Heart left ventricle (tissue), 16 donors: ENCODE data around the gene ANP32D. TPM values are rescaled to one million over a fixed set of nuclear protein-coding genes. Genes with fewer than 3 reads are reported as not detected.
"Not testable (repeated sequence)": the region's sequence is repeated elsewhere in the genome, so short reads cannot be mapped to it uniquely, and the experiment has no call there.

Experiments
- ATAC-seq, 4 donors: fragments of 200-7000 bp; cut with Tn5 transposase; one replicate each; pipeline ENCODE4 v1.9.1; 2020 to 2022; ENCODE audit warnings: moderate library complexity in 4 of 4, mild to moderate bottlenecking in 3 of 4, moderate number of reproducible peaks in 1 of 4
- DNase-seq, 5 donors: peaks; one replicate each; pipeline ENCODE4 v3.0.0-alpha.2; 2020
- H3K27ac ChIP-seq, 12 donors: fragments of 200-600 bp; sonication (generic) in 4 of 12; one replicate each; pipeline versions ENCODE4 v1.5.0 to v1.8.0; 2016 to 2022; ENCODE audit warnings: mild to moderate bottlenecking in 2 of 12
- H3K27me3 ChIP-seq, 9 donors: fragments of 200-600 bp; sonication (generic) in 2 of 9; one replicate each; pipeline versions ENCODE4 v1.5.1 to v1.8.0; 2016 to 2022; ENCODE audit warnings: mild to moderate bottlenecking in 3 of 9
- H3K36me3 ChIP-seq, 9 donors: fragments of 200-600 bp; sonication (generic) in 2 of 9; one replicate each; pipeline versions ENCODE4 v1.5.0 to v1.8.0; 2018 to 2022; ENCODE audit warnings: mild to moderate bottlenecking in 2 of 9
- H3K4me1 ChIP-seq, 12 donors: fragments of 200-600 bp; sonication (generic) in 4 of 12; one replicate each; pipeline versions ENCODE4 v1.5.0 to v1.8.0; 2016 to 2022; ENCODE audit warnings: mild to moderate bottlenecking in 3 of 12
- H3K4me3 ChIP-seq, 12 donors: fragments of 200-600 bp; sonication (generic) in 4 of 12; one replicate each; pipeline versions ENCODE4 v1.5.0 to v1.8.0; 2017 to 2022; ENCODE audit warnings: mild to moderate bottlenecking in 9 of 12, moderate library complexity in 4 of 12
- H3K9me3 ChIP-seq, 12 donors: fragments of 200-600 bp; sonication (generic) in 4 of 12; one replicate each; pipeline versions ENCODE4 v1.5.0 to v1.8.0; 2016 to 2022; ENCODE audit warnings: mild to moderate bottlenecking in 1 of 12
- CTCF ChIP-seq, 12 donors: fragments of 200-600 bp; sonication (generic) in 4 of 12; IDR thresholded peaks; one replicate each; pipeline versions ENCODE4 v1.5.0 to v1.8.0; 2018 to 2022; ENCODE audit warnings: antibody characterized with exemption in 12 of 12, mild to moderate bottlenecking in 5 of 12
- POLR2A ChIP-seq, 2 donors: fragments of 450-650 bp; IDR thresholded peaks; one replicate each; pipeline ENCODE4 v1.6.1; 2017; ENCODE audit warnings: antibody characterized with exemption in 2 of 2, mild to moderate bottlenecking in 2 of 2, moderate library complexity in 2 of 2
- WGBS, 4 donors: extraction: QIAGEN DNeasy Blood & Tissue Kit in 2 of 4; methylation state at CpG; one replicate each; pipeline versions ENCODE4 v1.1.5 to v1.1.7; 2013 to 2018; 5-methylcytosine and 5-hydroxymethylcytosine counted together
- intact Hi-C, 10 donors: fragments of 100-400 bp; cut with DNase I; formaldehyde crosslinking; loops; one replicate each; pipeline versions ENCODE4 v1.11.1 to v1.14.2; 2022
- polyA plus RNA-seq, 2 donors: library from polyadenylated mRNA; stranded (reverse); fragments of 200-250 nt; gene quantifications; one replicate each; pipeline ENCODE4 v1.2.3, GENCODE V29; 2013
- total RNA-seq, 9 donors: library from RNA; depleted of rRNA in 2 of 9; stranded (reverse); fragments of >200 nt in 2 of 9; fragmentation: NEBNext Ultra II Directional in 3 of 9; extraction: Animal tissue kit (Norgen Biotek cat#: 25700) in 3 of 9; gene quantifications; one replicate each; pipeline versions ENCODE4 v1.1.0 to v1.2.4, GENCODE V29; 2016 to 2023
- donor health status: ischemic (EF 13 %, LVEDD 7.1; RV severe dilation, severe dysfunction).
- donor health status: healthy with polysubstance abuse.
- donor health status: DM: no; HTN: yes; CAD: no.
- donor health status: DM: no; HTN: no; CAD: no.
- donor health status: ischemic (EF 25% LVEDD 6.9; RV normal size, moderate dysfunction).
- donor health status: ischemic (EF 25% LVEDD 5.7; RV mildly dilated, moderate dysfunction).
- donor health status: healthy.
- donor health status: DM: yes; HTN: yes; CAD: no.
- donor health status: ischemic (EF 35%, LVEDD 5.7; RV mildly dilated, moderate dysfunction).
- donor health status: nonischemic (EF 11% LVEDD 7.7; RV severe dilation, severe dysfunction).
- donor health status: DM: yes; HTN: yes; CAD: no.
- donor health status: PGD.
- donor health status: ischemic (EF 29% LVEDD 5.4; RV normal size, mild dysfunction).
- donor health status: nonischemic (EF 23%, LVEDD 6.1; RV moderate dilation, normal function).

The ANP32D gene
- total and polyA plus RNA-seq, 11 donors: not detected

GRCh38 chr12:48473061-48473460 lies 702 bp downstream of the ANP32D start:
- Histone ChIP-seq H3K27me3 (no peaks in the 10 kb centered on the region), H3K4me3 (no peak overlapping the region), H3K27ac (no peak overlapping the region), H3K4me1 (no peaks in the 10 kb centered on the region), H3K9me3 (peaks cover 0 to 48% (median 14%) of the 10 kb centered on the region in 12 donors), H3K36me3 (no peaks in the 10 kb centered on the region)
- DNase-seq (no peak), ATAC-seq (no peak)
- WGBS, 4 donors: 66 to 77% (median 73%) methylated on average over 9 of the region's 9 CpGs
- TF ChIP-seq CTCF (IDR thresholded peaks at IDR 0.05) (no peak), POLR2A (IDR thresholded peaks at IDR 0.05) (no peak)
- intact Hi-C loops: no loop called here

GRCh38 chr12:48474497-48474896 lies 2.1 kb downstream of the ANP32D start:
- ATAC-seq, DNase-seq: not testable (repeated sequence)
- 88 to 93% (median 90%) methylated on average over 11 of the region's 11 CpGs for WGBS, 4 donors

GRCh38 chr12:48482198-48482597 lies 9.8 kb downstream of the ANP32D start, which contains the start of gene C12orf54:
TSS of gene C12orf54 (plus strand) at chr12:48482498. CDS start at chr12:48483297, 799 bp downstream.
- no peak for DNase-seq
- H3K27ac ChIP-seq: no peak within 1 kb of the TSS
- intact Hi-C loops: no loop called here
- no peak for ATAC-seq
- H3K4me3 ChIP-seq: no peak within 1 kb of the TSS
- TF ChIP-seq POLR2A (IDR thresholded peaks at IDR 0.05) (no peak), CTCF (IDR thresholded peaks at IDR 0.05) (no peak)
- 83 to 92% (median 87%) methylated on average over 2 of the region's 2 CpGs for WGBS, 4 donors
- H3K36me3 ChIP-seq: no peaks in the 10 kb centered on the region
- no peaks in the 10 kb centered on the region for H3K4me1 ChIP-seq
- peaks cover 0 to 7% (median 0%) of the 10 kb centered on the region in 12 donors for H3K9me3 ChIP-seq
- no peaks in the 10 kb centered on the region for H3K27me3 ChIP-seq

More at GRCh38 chr12:48474497-48474896, 2.1 kb downstream of the ANP32D start:
- H3K9me3 ChIP-seq: peaks cover 0 to 34% (median 7%) of the 10 kb centered on the region in 12 donors
- H3K27me3 ChIP-seq, H3K4me3 ChIP-seq, H3K4me1 ChIP-seq, H3K27ac ChIP-seq, intact Hi-C loops, H3K36me3 ChIP-seq: not testable (repeated sequence)

GRCh38 chr12:48482930-48483329 lies 10.6 kb downstream of the ANP32D start:
- Histone ChIP-seq H3K27me3 (no peaks in the 10 kb centered on the region), H3K4me1 (no peaks in the 10 kb centered on the region), H3K9me3 (peaks cover 0 to 7% (median 0%) of the 10 kb centered on the region in 12 donors), H3K4me3 (no peak overlapping the region), H3K27ac (no peak overlapping the region), H3K36me3 (no peaks in the 10 kb centered on the region)
- no peak for ATAC-seq
- DNase-seq: no peak
- TF ChIP-seq CTCF (IDR thresholded peaks at IDR 0.05) (no peak), POLR2A (IDR thresholded peaks at IDR 0.05) (no peak)
- WGBS, 4 donors: 82 to 87% (median 86%) methylated on average over 3 of the region's 3 CpGs
- intact Hi-C loops: no loop called here

- DNase-seq (no peak), ATAC-seq (no peak)
- no peak for TF ChIP-seq POLR2A (IDR thresholded peaks at IDR 0.05)
- TF ChIP-seq CTCF (IDR thresholded peaks at IDR 0.05): no peak
- Histone ChIP-seq H3K36me3 (no peaks in the 10 kb centered on the region), H3K9me3 (no peaks in the 10 kb centered on the region), H3K27ac (no peak overlapping the region), H3K4me3 (no peak overlapping the region), H3K4me1 (no peaks in the 10 kb centered on the region), H3K27me3 (no peaks in the 10 kb centered on the region)
- 66 to 87% (median 79%) methylated on average over 2 of the region's 2 CpGs for WGBS, 4 donors
- intact Hi-C loops: no loop called here
These were observed 13.9 kb downstream of the ANP32D start for GRCh38 chr12:48486261-48486660.
